H9 (cell line): ENCODE measurements around the gene OSBPL2. TPM values are rescaled to one million over a fixed set of nuclear protein-coding genes. Genes with fewer than 3 reads are reported as not detected.

Experiments
- DNase-seq: peaks from one replicate; pipeline ENCODE4 v3.0.0-alpha.2; 2017
- H2AFZ ChIP-seq: one replicate; pipeline ENCODE4 v1.6.1; 2013; ENCODE audit warnings: mild to moderate bottlenecking, low read length, control low read depth, moderate library complexity
- H2AK5ac ChIP-seq: 2 replicates; pipeline ENCODE4 v1.6.1; 2013; ENCODE audit warnings: low read length, control low read depth, mixed read lengths; ENCODE audit not compliant: insufficient read length
- H2BK120ac ChIP-seq: one replicate; pipeline ENCODE4 v1.6.1; 2013; ENCODE audit warnings: low read depth, mild to moderate bottlenecking, low read length, control low read depth, inconsistent platforms; ENCODE audit not compliant: poor library complexity, severe bottlenecking
- H2BK12ac ChIP-seq: 2 replicates; pipeline ENCODE4 v1.6.1; 2013; ENCODE audit warnings: low read length, control low read depth, mixed read lengths, low read depth; ENCODE audit not compliant: insufficient read length
- H2BK15ac ChIP-seq: 2 replicates; pipeline ENCODE4 v1.6.1; 2013; ENCODE audit warnings: low read depth, low read length, control low read depth
- H2BK20ac ChIP-seq: one replicate; pipeline ENCODE4 v1.6.1; 2013; ENCODE audit warnings: low read depth, mild to moderate bottlenecking, low read length, control low read depth, inconsistent platforms; ENCODE audit not compliant: poor library complexity, severe bottlenecking
- H2BK5ac ChIP-seq: 2 replicates; pipeline ENCODE4 v1.6.1; 2013; ENCODE audit warnings: low read length, control low read depth, mixed read lengths; ENCODE audit not compliant: insufficient read length
- H3K14ac ChIP-seq: 2 replicates; pipeline ENCODE4 v1.6.1; 2013; ENCODE audit warnings: low read length, control low read depth; ENCODE audit not compliant: insufficient read depth
- H3K18ac ChIP-seq: 2 replicates; pipeline ENCODE4 v1.6.1; 2013; ENCODE audit warnings: low read depth, mild to moderate bottlenecking, mixed read lengths, low read length, control low read depth; ENCODE audit not compliant: insufficient read length
- H3K23ac ChIP-seq: 2 replicates; pipeline ENCODE4 v1.6.1; 2013; ENCODE audit warnings: low read length, control low read depth, mixed read lengths, low read depth; ENCODE audit not compliant: insufficient read length
- H3K23me2 ChIP-seq: 2 replicates; pipeline ENCODE4 v1.6.1; 2013; ENCODE audit warnings: low read depth, mild to moderate bottlenecking, mixed read lengths, low read length, control low read depth; ENCODE audit not compliant: insufficient read length, poor library complexity, severe bottlenecking
- H3K27ac ChIP-seq: 2 replicates; pipeline ENCODE4 v1.5.1; 2013; ENCODE audit warnings: low read length, control low read depth, mixed read lengths, low read depth; ENCODE audit not compliant: insufficient read length
- H3K27me3 ChIP-seq: 2 replicates; pipeline ENCODE4 v1.6.1; 2013; ENCODE audit warnings: low read length, control low read depth, inconsistent platforms; ENCODE audit not compliant: insufficient read depth
- H3K4ac ChIP-seq: 2 replicates; pipeline ENCODE4 v1.6.1; 2013; ENCODE audit warnings: low read depth, mild to moderate bottlenecking, control low read depth, inconsistent platforms, low read length, moderate library complexity
- H3K4me1 ChIP-seq: 2 replicates; pipeline ENCODE4 v1.6.1; 2013; ENCODE audit warnings: low read length, control low read depth, inconsistent platforms; ENCODE audit not compliant: insufficient read depth
- H3K4me2 ChIP-seq: 2 replicates; pipeline ENCODE4 v1.6.1; 2013; ENCODE audit warnings: low read length, control low read depth, mixed read lengths; ENCODE audit not compliant: insufficient read length, insufficient read depth
- H3K56ac ChIP-seq: 2 replicates; pipeline ENCODE4 v1.6.1; 2013; ENCODE audit warnings: low read depth, mild to moderate bottlenecking, mixed read lengths, low read length, control low read depth; ENCODE audit not compliant: insufficient read length
- H3K79me1 ChIP-seq: 2 replicates; pipeline ENCODE4 v1.6.1; 2013; ENCODE audit warnings: low read depth, mild to moderate bottlenecking, moderate library complexity, low read length, control low read depth, inconsistent platforms; ENCODE audit not compliant: insufficient read depth, poor library complexity, severe bottlenecking
- H3K79me2 ChIP-seq: 2 replicates; pipeline ENCODE4 v1.6.1; 2013; ENCODE audit warnings: low read length, control low read depth, inconsistent platforms; ENCODE audit not compliant: insufficient read depth
- H3K9ac ChIP-seq: 2 replicates; pipeline ENCODE4 v1.6.1; 2013; ENCODE audit warnings: low read length, control low read depth, mixed read lengths; ENCODE audit not compliant: insufficient read length; ENCODE audit errors: extremely low read depth
- H3K9me3 ChIP-seq: one replicate; pipeline ENCODE4 v1.6.1; 2013; ENCODE audit warnings: low read depth, low read length, inconsistent platforms; ENCODE audit not compliant: control insufficient read depth
- H3T11ph ChIP-seq: one replicate; pipeline ENCODE4 v1.6.1; 2013; ENCODE audit warnings: mild to moderate bottlenecking, low read length, control low read depth, inconsistent platforms
- H4K20me1 ChIP-seq: one replicate; pipeline ENCODE4 v1.6.1; 2013; ENCODE audit not compliant: control insufficient read depth, insufficient read length, insufficient read depth
- H4K5ac ChIP-seq: 2 replicates; pipeline ENCODE4 v1.6.1; 2013; ENCODE audit warnings: low read depth, mild to moderate bottlenecking, mixed read lengths, low read length, control low read depth; ENCODE audit not compliant: insufficient read length
- H4K8ac ChIP-seq: replicated peaks from 2 replicates; pipeline ENCODE4 v1.6.1; 2013; ENCODE audit warnings: low read length, control low read depth, mixed read lengths, low read depth; ENCODE audit not compliant: insufficient read length
- H4K91ac ChIP-seq: 2 replicates; pipeline ENCODE4 v1.6.1; 2013; ENCODE audit warnings: low read depth, mild to moderate bottlenecking, moderate library complexity, mixed read lengths, low read length, control low read depth; ENCODE audit not compliant: insufficient read length
- H3K27ac Mint-ChIP-seq, 3 experiments: 2 replicates in 2 of 3; 3 replicates in 1 of 3; pipeline ENCODE4 v1.8.0; 2020 to 2021; ENCODE audit warnings: mixed read lengths in 3 of 3, mild to moderate bottlenecking in 1 of 3, moderate library complexity in 1 of 3
- H3K27me3 Mint-ChIP-seq: 2 replicates; pipeline ENCODE4 v1.8.0; 2021; ENCODE audit warnings: low read depth, mild to moderate bottlenecking, moderate library complexity, mixed read lengths
- H3K36me3 Mint-ChIP-seq, 3 experiments: 2 replicates in 2 of 3; 3 replicates in 1 of 3; pipeline ENCODE4 v1.8.0; 2020 to 2021; ENCODE audit warnings: low read depth in 3 of 3, mixed read lengths in 3 of 3; ENCODE audit not compliant: insufficient read depth in 1 of 3
- H3K4me1 Mint-ChIP-seq, 2 experiments: 2 replicates each; pipeline ENCODE4 v1.8.0; 2020; ENCODE audit warnings: mixed read lengths in 2 of 2
- H3K4me3 Mint-ChIP-seq, 2 experiments: 2 replicates in 1 of 2; 3 replicates in 1 of 2; pipeline ENCODE4 v1.8.0; 2020 to 2021; ENCODE audit warnings: mild to moderate bottlenecking in 2 of 2, mixed read lengths in 2 of 2, moderate library complexity in 1 of 2
- H3K9me3 Mint-ChIP-seq, 2 experiments: 2 replicates in 1 of 2; 3 replicates in 1 of 2; pipeline ENCODE4 v1.8.0; 2020; ENCODE audit warnings: mild to moderate bottlenecking in 2 of 2, mixed read lengths in 2 of 2, moderate library complexity in 1 of 2
- WGBS: extraction: QIAGEN DNeasy Blood & Tissue Kit; methylation state at CpG from one replicate; pipeline ENCODE4 v1.1.7; 2013; ENCODE audit warnings: missing lambda C conversion rate, low lambda C conversion rate, mixed read lengths; ENCODE audit not compliant: insufficient read length; ENCODE audit errors: extremely low coverage; 5-methylcytosine and 5-hydroxymethylcytosine counted together
- total RNA-seq: library from RNA; stranded (reverse); gene quantifications from 2 replicates; pipeline ENCODE4 v1.2.1, GENCODE V29; 2021
- TF ChIP-seq, protein P1 (sequence below): fragments of 200-600 bp; sonication (generic); conservative IDR thresholded peaks from 3 replicates; pipeline ENCODE4 v1.8.0; 2021; ENCODE audit warnings: antibody characterized with exemption, mild to moderate bottlenecking

The OSBPL2 gene
- total RNA-seq, 1 experiment from 2014 or later, result 47.3 TPM

DNA sequence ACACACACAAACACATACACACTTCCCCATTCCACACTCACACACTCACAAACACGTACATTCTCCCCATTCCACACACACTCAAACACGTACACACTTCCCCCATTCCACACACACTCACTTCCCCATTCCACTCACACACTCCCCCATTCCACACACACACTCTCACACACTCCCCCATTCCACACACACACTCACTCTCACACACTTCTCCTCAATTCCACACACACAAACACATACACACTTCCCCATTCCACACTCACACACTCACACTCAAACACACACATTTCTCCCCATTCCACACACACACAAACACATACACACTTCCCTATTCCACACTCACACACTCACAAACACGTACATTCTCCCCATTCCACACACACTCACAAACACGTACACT lies 8.7 kb upstream of the OSBPL2 start:
- WGBS, result 100% methylated on average over 4 of the region's 4 CpGs
- Histone ChIP-seq H3K9ac (no peak overlapping the region), H3K4me2 (no peak overlapping the region), H3K23me2 (no peaks in the 10 kb centered on the region), H3K4me1 (no peaks in the 10 kb centered on the region; the same call in 1 of the 2 replicates), H2BK5ac (no peak overlapping the region), H3K14ac (no peak overlapping the region), H3K4ac (no peak overlapping the region), H2BK120ac (no peak overlapping the region), H2AFZ (no peak overlapping the region), H3K79me1 (no peaks in the 10 kb centered on the region), H3K56ac (no peak overlapping the region), H2BK20ac (no peak overlapping the region), H3K27ac (no peak overlapping the region), H3K27me3 (no peaks in the 10 kb centered on the region), H4K20me1 (no peaks in the 10 kb centered on the region), H3T11ph (no peak overlapping the region), H2AK5ac (no peak overlapping the region), H2BK12ac (no peak overlapping the region), H3K79me2 (no peaks in the 10 kb centered on the region), H3K9me3 (no peaks in the 10 kb centered on the region), H4K5ac (no peak overlapping the region), H4K8ac (no peak overlapping the region), H3K23ac (no peak overlapping the region), H3K18ac (no peak overlapping the region), H4K91ac (no peak overlapping the region), H2BK15ac (no peak overlapping the region)
- no peak overlapping the region for H3K4me3 Mint-ChIP-seq
- DNase-seq, result no peak
- H3K27me3 Mint-ChIP-seq, result peaks cover 31% of the 10 kb centered on the region
- H3K4me1 Mint-ChIP-seq, result peaks cover 2% of the 10 kb centered on the region in 2 experiments; a peak in 2 of 4 replicates
- TF ChIP-seq, protein P1, sequence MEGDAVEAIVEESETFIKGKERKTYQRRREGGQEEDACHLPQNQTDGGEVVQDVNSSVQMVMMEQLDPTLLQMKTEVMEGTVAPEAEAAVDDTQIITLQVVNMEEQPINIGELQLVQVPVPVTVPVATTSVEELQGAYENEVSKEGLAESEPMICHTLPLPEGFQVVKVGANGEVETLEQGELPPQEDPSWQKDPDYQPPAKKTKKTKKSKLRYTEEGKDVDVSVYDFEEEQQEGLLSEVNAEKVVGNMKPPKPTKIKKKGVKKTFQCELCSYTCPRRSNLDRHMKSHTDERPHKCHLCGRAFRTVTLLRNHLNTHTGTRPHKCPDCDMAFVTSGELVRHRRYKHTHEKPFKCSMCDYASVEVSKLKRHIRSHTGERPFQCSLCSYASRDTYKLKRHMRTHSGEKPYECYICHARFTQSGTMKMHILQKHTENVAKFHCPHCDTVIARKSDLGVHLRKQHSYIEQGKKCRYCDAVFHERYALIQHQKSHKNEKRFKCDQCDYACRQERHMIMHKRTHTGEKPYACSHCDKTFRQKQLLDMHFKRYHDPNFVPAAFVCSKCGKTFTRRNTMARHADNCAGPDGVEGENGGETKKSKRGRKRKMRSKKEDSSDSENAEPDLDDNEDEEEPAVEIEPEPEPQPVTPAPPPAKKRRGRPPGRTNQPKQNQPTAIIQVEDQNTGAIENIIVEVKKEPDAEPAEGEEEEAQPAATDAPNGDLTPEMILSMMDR, result no peak
- no peaks in the 10 kb centered on the region for H3K36me3 Mint-ChIP-seq
- no peak overlapping the region for H3K27ac Mint-ChIP-seq
- peaks cover 0 to 3% of the 10 kb centered on the region in 2 experiments; a peak in 2 of 5 replicates for H3K9me3 Mint-ChIP-seq
